ENCODE measurements around the gene UAP1L1.
"Not testable (repeated sequence)": the region's sequence is repeated elsewhere in the genome, so short reads cannot be mapped to it uniquely, and the experiment has no call there.

Gene UAP1L1

GRCh38 chr9:137112564-137113384 lies 35.5 kb downstream of the UAP1L1 start:
- no peak for DNase-seq (ENCODE audit: low read depth in 2 of 3, low spot score in 2 of 3)

DNA sequence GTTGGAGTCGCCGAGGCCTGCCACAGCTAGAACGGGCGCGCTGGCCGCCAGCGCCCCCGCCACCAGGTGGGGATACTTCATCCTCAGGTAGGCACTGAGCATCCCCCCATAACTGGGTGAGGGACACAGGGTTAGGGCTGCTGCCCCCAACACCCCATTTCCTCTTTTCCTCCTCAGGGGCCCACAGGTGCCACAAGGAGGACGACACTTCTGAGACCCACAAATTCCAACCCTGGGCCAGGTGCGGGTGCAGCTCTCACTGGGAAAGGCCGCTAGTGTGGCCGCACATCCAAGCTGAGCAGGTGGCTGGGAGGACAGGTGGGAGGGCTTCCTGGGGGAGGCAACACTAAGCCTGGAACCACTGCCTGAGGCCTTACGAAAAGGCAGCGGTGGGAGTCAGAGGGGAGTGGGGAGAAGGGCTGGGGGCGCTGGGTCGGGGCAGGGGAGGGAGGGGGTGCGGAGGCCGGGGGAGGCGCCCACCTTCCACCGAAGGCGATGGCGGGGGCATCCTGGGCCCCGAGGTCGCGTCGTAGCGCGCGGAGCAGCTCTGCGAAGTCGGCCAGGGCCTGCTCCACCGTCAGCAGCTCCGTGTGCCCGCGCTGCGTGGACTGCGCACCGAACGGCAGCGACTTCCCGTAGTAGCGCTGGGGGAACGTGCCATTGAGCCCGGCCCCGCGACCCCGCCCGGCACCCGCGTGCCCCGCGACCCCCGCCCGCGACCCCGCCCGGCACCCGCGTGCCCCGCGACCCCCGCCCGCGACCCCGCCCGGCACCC lies 36.3 kb downstream of the UAP1L1 start:
- no peak for DNase-seq (ENCODE audit: low read depth in 2 of 3, low spot score in 2 of 3)

DNA sequence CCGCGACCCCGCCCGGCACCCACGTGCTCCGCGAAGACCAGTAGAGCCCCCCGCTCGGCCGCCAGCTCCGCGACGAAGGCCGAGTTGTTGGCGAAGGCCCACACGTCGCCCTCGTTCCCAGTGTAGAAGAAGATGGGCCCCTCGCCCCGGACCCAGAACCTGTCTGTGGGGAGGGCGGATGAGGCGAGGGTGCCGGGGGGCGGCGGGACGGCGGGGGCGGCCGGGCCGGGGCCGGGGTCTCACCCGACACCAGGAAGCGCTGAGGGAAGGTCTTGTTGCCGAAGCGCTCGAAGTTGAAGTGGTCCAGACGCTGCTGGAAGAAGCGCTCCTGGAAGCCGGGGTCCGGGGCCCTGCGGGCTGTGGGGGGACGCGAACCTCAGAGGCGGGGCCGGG lies 36.9 kb downstream of the UAP1L1 start:
- no peak for DNase-seq (ENCODE audit: low read depth in 2 of 3, low spot score in 2 of 3)

DNA sequence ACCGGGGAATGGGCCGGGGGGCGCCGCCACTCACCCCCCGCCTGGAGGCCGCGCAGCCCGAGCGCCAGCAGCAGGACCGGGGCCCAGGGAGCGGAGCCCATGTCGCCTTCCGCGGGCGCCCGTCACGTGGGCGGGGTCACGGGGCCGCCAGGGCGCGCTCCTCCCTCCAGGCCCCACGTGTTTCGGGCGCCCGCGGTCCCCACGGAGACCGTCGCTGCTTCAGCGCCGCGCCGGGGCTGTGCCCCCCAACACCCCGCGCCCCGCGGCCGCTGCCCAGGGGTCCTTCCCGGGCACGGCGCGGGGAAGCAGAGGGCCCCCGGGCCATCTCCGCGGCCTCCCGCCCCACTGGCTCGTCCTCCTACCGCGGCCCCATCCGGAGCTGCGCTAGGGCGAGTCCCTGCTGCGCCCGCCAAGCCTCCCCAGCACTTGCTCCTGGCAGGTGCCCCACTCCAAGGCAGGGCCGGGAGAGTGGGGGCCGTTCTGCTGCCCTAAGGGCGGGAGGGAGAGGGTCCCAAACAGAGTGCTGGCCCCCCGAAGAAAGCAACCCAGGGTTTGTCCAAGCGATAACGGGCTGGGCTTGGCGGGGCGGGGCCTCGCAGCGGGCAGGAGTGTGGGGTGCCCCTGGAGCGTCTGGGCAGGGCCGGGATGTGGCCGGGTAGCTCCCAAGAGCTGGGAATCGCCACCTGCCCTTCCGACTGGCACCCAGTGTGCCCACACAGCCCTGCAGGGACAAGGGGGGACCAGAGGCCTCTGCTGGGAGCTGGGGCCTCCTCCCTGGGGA lies 37.5 kb downstream of the UAP1L1 start, which contains the start of gene DPP7:
DPP7 (minus strand) TSS at position 121 of the 781 bp plus-strand sequence; CDS start at position 101, 20 bp downstream.
- peak; percentile 49 to 66 (median 65) for DNase-seq (ENCODE audit: low read depth in 2 of 3, low spot score in 2 of 3)

DNA sequence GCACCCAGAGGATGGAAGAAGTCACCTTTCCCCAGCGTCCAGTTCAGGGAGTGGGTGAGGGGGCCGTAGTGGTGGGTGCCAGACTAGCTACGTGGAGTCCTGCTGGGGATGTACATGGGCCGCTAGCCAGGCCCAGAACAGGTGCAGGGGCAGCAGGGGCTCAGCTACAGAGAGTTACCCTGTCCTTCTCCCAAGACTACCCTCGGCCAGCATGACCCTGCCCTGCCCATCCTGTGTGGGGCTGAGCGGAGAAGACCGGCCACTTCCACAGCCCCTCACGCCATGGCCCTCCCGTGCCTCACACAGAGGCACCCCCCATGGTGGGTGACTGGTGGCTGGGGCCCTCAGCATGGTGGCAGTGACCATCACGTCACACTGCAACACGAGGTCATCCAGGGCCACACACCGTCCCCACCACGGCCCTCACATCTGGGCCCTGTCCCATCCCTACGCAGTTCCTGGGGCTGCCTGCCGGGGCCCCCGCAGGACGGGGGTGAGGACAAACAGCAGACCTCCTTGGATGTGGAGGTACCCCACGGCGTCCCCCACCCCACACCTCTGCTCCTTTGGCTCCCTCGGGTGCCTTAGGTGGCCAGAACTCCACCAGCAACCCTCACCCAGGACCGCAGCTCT lies 38.2 kb downstream of the UAP1L1 start:
- DNase-seq (ENCODE audit: low read depth in 2 of 3, low spot score in 2 of 3) = no peak

- no peak for DNase-seq (ENCODE audit: low read depth in 2 of 3, low spot score in 2 of 3)
These were observed 38.8 kb downstream of the UAP1L1 start for GRCh38 chr9:137116027-137116507.

- no peak for DNase-seq (ENCODE audit: low read depth in 2 of 3, low spot score in 2 of 3)
These were observed 39.4 kb downstream of the UAP1L1 start for GRCh38 chr9:137116728-137117127.

DNA sequence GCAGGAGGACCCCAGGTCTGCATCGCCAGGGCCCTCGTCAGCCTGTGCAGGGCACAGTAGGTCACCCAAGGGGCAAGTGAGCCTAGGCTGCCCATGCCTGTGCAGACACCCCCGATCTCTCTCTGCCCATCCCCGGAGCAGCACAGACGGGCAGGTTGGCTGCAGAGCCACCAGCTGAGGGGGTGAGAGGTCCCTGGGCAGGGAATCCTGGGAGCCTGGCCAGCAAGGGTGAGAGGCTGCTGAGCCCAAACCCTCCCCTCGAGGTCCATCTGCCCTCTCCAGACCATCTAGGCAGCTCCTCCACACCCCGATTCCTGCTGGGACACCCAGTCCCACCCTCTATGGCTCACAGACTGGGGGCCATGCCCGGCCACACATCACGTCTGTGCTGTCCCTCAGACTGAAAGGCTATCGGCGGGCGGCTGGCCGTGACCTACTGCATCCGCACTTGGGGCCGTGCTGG lies 40.0 kb downstream of the UAP1L1 start:
- DNase-seq (ENCODE audit: low read depth in 2 of 3, low spot score in 2 of 3) = no peak

DNA sequence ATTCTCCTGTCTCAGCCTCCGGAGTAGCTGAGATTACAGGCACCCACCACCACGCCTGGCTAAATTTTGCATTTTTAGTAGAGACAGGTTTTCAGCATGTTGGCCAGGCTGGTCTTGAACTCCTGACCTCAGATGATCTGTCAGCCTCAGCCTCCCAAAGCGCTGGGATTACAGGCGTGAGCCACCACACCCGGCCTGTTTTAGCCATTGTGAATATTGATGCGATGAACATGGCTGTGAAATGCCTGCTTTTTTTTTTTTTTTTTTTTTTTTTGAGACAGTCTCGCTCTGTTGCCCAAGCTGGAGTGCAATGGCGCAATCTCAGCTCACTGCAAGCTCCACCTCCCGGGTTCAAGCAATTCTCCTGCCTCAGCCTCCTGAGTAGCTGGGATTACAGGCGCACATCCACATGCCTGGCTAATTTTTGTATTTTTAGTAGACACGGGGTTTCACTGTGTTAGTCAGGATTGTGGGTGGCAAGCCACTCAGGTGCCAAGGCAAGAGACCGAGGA lies 40.8 kb downstream of the UAP1L1 start:
- DNase-seq (ENCODE audit: low read depth in 2 of 3, low spot score in 2 of 3) = not testable (repeated sequence)

DNA sequence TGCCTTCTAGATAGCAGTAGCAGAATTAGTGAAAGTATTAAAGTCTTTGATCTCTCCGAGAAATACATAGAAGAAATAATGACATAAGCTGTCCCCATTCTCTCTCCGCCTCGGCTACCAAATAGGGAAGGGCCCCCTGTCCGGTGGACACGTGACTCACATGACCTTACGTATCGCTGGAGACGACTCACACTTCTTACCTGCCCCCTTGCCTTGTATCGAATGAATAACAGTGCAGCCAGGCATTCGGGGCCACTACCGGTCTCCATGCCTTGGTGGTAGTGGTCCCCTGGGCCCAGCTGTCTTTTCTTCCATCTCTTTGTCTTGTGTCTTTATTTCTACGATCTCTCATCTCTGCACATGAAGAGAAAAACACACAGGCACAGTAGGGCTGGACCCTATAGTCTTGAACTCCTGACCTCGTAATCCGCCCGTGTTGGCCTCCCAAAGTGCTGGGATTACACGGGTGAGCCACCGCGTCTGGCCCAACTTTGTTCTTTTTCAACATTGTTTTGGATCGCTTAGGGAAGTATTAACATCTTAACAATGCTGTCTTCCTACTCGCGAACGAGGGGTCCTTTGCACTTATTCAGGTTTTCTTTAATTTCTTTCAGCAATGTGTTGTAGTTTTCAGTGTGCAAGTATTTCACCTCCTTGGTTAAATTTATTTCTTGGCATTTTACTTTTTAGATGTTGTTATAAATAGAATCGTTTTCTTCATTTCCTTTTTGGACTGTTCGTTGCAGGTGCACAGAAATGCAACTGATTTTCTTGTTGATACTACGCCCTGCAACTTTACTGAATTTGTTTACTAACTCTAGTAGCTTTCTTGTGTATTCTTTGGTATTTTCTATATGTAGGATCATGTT lies 44.8 kb downstream of the UAP1L1 start:
- not testable (repeated sequence) for DNase-seq (ENCODE audit: low read depth in 2 of 3, low spot score in 2 of 3)

DNA sequence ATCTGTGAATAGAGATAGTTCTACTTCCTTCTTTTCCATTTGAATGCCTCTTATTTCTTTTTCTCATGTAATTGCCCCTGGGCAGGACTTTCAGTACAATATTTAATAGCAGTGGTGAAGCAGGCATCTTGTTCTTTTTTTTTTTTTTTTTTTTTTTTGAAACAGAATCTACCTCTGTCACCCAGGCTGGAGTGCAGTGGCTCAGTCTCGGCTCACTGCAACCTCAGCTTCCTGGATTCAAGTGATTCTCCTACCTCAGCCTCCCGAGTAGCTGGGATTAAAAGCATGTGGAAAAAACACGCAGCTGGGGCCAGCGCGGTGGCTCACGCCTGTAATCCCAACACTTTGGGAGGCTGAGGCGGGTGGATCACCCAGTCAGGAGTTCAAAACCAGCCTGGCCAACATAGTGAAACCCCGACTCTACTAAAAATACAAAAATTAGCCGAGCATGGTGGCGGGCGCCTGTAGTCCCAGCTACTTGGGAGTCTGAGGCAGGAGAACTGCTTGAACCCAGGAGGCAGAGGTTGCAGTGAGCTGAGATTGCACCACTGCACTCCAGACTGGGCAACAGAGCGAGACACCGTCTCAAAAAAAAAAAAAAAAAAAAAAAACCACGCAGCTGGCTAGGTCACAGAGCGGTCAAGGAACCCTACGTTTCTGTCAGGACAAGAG lies 45.6 kb downstream of the UAP1L1 start:
- not testable (repeated sequence) for DNase-seq (ENCODE audit: low read depth in 2 of 3, low spot score in 2 of 3)

- no peak for DNase-seq (ENCODE audit: low read depth in 2 of 3, low spot score in 2 of 3)
These were observed 46.1 kb downstream of the UAP1L1 start for GRCh38 chr9:137123468-137123837.

- DNase-seq (ENCODE audit: low read depth in 2 of 3, low spot score in 2 of 3) = not testable (repeated sequence)
These were observed 46.7 kb downstream of the UAP1L1 start for GRCh38 chr9:137123952-137124462.

- no peak for DNase-seq (ENCODE audit: low read depth in 2 of 3, low spot score in 2 of 3)
These were observed 49.5 kb downstream of the UAP1L1 start for GRCh38 chr9:137126786-137127185.

GRCh38 chr9:137127301-137128157 lies 50.2 kb downstream of the UAP1L1 start:
- DNase-seq (ENCODE audit: low read depth in 2 of 3, low spot score in 2 of 3) = no peak

GRCh38 chr9:137128158-137128861 lies 51.0 kb downstream of the UAP1L1 start:
- DNase-seq (ENCODE audit: low read depth in 2 of 3, low spot score in 2 of 3) = no peak

DNA sequence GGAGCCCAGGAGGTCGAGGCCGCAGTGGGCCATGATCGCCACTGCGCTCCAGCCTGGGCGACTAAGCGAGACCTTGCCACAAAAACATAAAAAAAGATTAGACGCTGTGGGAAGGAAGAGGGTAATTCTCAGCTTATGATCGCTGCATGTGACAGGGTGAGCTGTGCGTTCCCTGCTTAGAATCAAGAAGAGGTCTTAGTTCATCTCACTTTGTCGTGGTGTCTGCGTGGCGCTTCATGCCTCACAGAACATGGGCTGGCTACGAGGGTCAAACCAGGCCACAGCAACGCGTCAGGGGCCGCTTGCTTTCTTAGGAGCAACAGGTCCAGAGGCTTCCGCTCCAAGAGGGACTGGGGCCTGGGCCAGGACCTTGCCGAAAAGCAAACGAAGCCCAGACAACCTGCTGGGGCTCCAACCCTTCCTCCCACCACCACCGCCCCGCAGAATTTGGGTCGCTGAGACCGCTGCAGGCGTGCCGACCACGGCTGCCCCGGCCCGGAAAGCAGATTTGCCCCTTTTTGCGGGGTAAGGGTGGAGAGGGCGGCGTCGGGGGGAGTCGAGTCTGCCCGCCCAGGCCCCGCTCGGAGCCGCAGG lies 51.6 kb downstream of the UAP1L1 start:
- no peak for DNase-seq (ENCODE audit: low read depth in 2 of 3, low spot score in 2 of 3)

Measured in activated CD8-positive, alpha-beta memory T cell treated with anti-CD3 and anti-CD28 coated beads for 48 hours (primary cell).